Mammary epithelial cell (primary cell): ENCODE measurements around the gene LRFN3.

Experiments
- EZH2 ChIP-seq: IDR thresholded peaks from 2 replicates; pipeline ENCODE4 v1.6.1; 2012; ENCODE audit warnings: low read length, inconsistent platforms, borderline replicate concordance
- TF ChIP-seq, protein P1 (sequence below), 2 donors: IDR thresholded peaks in 1 of 2; conservative IDR thresholded peaks in 1 of 2; 2 replicates each; pipeline ENCODE4 v1.5.1; 2011 to 2012; ENCODE audit warnings: inconsistent platforms in 2 of 2, low read length in 2 of 2, mild to moderate bottlenecking in 2 of 2, control low read depth in 1 of 2, low read depth in 1 of 2; ENCODE audit not compliant: insufficient read depth in 1 of 2; ENCODE audit errors: extremely low read depth in 1 of 2

DNA sequence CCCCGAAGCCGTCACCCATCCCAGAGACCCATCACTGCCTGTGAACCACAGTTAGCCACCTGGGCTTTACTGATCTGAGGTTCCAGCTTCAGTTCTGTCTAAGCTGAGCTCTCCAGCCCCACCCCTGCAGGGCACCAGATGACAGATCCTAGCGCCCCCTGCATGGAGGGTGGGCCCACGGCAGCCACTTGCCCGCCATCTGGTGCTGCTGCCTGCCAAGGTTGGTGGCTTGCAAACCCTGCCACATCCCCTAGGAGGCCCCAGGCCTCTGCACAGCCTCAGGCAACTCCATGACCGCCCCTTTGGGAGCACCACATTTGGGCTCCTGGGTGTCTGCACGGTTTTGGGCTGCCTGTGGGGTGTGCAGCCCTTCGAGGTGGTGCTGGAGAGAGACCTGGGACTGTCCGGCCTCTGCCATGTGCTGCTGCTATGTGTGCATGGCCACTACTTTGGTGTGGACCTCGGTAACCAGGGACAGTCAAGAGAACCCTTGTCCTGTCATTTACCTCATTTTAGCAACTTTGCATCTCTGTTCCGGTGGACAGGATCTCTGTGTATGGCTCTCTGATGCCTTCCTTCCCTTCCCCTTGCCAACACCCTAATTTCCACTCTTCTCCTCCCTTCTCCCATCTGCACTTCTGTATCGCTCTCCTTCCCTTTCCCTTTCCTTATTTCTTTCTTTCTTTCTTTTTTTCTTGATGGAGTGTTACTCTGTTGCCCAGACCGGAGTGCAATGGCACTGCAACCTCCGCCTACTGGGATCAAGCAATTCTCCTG is 41.5 kb downstream of the LRFN3 start:
- TF ChIP-seq, protein P1, sequence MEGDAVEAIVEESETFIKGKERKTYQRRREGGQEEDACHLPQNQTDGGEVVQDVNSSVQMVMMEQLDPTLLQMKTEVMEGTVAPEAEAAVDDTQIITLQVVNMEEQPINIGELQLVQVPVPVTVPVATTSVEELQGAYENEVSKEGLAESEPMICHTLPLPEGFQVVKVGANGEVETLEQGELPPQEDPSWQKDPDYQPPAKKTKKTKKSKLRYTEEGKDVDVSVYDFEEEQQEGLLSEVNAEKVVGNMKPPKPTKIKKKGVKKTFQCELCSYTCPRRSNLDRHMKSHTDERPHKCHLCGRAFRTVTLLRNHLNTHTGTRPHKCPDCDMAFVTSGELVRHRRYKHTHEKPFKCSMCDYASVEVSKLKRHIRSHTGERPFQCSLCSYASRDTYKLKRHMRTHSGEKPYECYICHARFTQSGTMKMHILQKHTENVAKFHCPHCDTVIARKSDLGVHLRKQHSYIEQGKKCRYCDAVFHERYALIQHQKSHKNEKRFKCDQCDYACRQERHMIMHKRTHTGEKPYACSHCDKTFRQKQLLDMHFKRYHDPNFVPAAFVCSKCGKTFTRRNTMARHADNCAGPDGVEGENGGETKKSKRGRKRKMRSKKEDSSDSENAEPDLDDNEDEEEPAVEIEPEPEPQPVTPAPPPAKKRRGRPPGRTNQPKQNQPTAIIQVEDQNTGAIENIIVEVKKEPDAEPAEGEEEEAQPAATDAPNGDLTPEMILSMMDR (conservative IDR thresholded peaks at IDR 0.05 in 1 of 2, IDR thresholded peaks at IDR 0.05 in 1 of 2; ENCODE audit: extremely low read depth in 1 of 2, insufficient read depth in 1 of 2, low read depth in 1 of 2, low read length in 2 of 2) = no peak
- TF ChIP-seq EZH2 = no peak
